HG03175 (cell line): ENCODE measurements around the gene PTPN9.
"Not testable (repeated sequence)": the region's sequence is repeated elsewhere in the genome, so short reads cannot be mapped to it uniquely, and the experiment has no call there.

ENCODE experiments used
- ATAC-seq: cut with Tn5 transposase; IDR thresholded peaks from one replicate; pipeline ENCODE4 v1.9.1; 2021; ENCODE audit warnings: mild to moderate bottlenecking, moderate library complexity; ENCODE audit not compliant: unreplicated experiment

The PTPN9 gene

GRCh38 chr15:75583701-75584100 lies 4.6 kb upstream of the PTPN9 start:
- no peak for ATAC-seq

GRCh38 chr15:75582943-75583342 lies 3.8 kb upstream of the PTPN9 start:
- not testable (repeated sequence) for ATAC-seq

- ATAC-seq, result no peak
These were observed 755 bp downstream of the PTPN9 start for GRCh38 chr15:75578173-75578947.

GRCh38 chr15:75577401-75578172 lies 1.5 kb downstream of the PTPN9 start:
- no peak for ATAC-seq

GRCh38 chr15:75573648-75574384 lies 5.3 kb downstream of the PTPN9 start:
- ATAC-seq, result no peak

- ATAC-seq, result no peak
These were observed 8.8 kb downstream of the PTPN9 start for GRCh38 chr15:75570126-75570845.

- ATAC-seq, result no peak
These were observed 13.8 kb downstream of the PTPN9 start for GRCh38 chr15:75565062-75565970.

GRCh38 chr15:75561888-75562287 lies 17.2 kb downstream of the PTPN9 start:
- no peak for ATAC-seq

- ATAC-seq, result not testable (repeated sequence)
These were observed 19.8 kb downstream of the PTPN9 start for GRCh38 chr15:75559360-75559759.

GRCh38 chr15:75558955-75559354 lies 20.2 kb downstream of the PTPN9 start:
- ATAC-seq, result not testable (repeated sequence)

GRCh38 chr15:75554717-75555116 lies 24.4 kb downstream of the PTPN9 start:
- ATAC-seq, result no peak

- ATAC-seq, result no peak
These were observed 25.5 kb downstream of the PTPN9 start for GRCh38 chr15:75553659-75554058.

- no peak for ATAC-seq
These were observed 28.0 kb downstream of the PTPN9 start for GRCh38 chr15:75551091-75551490.

GRCh38 chr15:75545064-75545463 lies 34.1 kb downstream of the PTPN9 start:
- no peak for ATAC-seq

- ATAC-seq, result no peak
These were observed 34.8 kb downstream of the PTPN9 start for GRCh38 chr15:75544359-75544758.

GRCh38 chr15:75542949-75543545 lies 36.1 kb downstream of the PTPN9 start:
- ATAC-seq, result not testable (repeated sequence)

- ATAC-seq, result no peak
These were observed 36.7 kb downstream of the PTPN9 start for GRCh38 chr15:75542386-75542797.

GRCh38 chr15:75538376-75538775 lies 40.7 kb downstream of the PTPN9 start:
- ATAC-seq, result no peak

- ATAC-seq, result no peak
These were observed 45.2 kb downstream of the PTPN9 start for GRCh38 chr15:75533945-75534344.
